ENCODE results near the gene PLG.

DNA sequence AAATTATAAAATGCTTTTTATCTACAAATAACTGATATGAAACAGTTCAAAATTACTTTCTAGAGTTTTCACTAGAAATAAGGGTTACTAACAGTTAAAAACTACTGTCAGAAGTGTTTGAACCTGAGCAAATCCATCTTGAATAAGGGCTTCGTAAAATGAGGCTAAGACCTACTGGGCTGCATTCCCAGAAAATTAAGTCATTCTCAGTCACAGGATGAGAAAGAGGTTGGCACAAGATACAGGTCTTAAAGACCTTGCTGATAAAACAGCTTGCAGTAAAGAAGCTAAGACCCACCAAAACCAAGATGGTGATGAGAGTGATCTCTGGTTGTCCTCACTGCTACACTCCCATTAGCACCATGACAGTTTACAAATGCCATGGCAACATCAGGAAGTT is 93.7 kb downstream of the PLG start:
- TF ChIP-seq CTCF (IDR thresholded peaks at IDR 0.05), result no peak
- no peak for TF ChIP-seq CBX8 (IDR thresholded peaks at IDR 0.05)
- no peak for TF ChIP-seq MAZ (IDR thresholded peaks at IDR 0.05; ENCODE audit: borderline replicate concordance, low read depth, low read length)
- TF ChIP-seq JUNB (IDR thresholded peaks at IDR 0.05), result no peak
- TF ChIP-seq, protein P1, sequence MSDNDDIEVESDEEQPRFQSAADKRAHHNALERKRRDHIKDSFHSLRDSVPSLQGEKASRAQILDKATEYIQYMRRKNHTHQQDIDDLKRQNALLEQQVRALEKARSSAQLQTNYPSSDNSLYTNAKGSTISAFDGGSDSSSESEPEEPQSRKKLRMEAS (IDR thresholded peaks at IDR 0.05), result no peak
- no peak for TF ChIP-seq NR3C1 (IDR thresholded peaks at IDR 0.05)
- TF ChIP-seq KDM1A (IDR thresholded peaks at IDR 0.05; ENCODE audit: low read depth), result no peak
- TF ChIP-seq, protein P2, sequence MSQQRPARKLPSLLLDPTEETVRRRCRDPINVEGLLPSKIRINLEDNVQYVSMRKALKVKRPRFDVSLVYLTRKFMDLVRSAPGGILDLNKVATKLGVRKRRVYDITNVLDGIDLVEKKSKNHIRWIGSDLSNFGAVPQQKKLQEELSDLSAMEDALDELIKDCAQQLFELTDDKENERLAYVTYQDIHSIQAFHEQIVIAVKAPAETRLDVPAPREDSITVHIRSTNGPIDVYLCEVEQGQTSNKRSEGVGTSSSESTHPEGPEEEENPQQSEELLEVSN (IDR thresholded peaks at IDR 0.05; ENCODE audit: borderline replicate concordance, low read depth), result no peak
- TF ChIP-seq BHLHE40 (IDR thresholded peaks at IDR 0.05; ENCODE audit: low read depth, low read length), result no peak
- no peak for TF ChIP-seq CHD2 (IDR thresholded peaks at IDR 0.05; ENCODE audit: low read length, partially characterized antibody)
- TF ChIP-seq, protein P3, sequence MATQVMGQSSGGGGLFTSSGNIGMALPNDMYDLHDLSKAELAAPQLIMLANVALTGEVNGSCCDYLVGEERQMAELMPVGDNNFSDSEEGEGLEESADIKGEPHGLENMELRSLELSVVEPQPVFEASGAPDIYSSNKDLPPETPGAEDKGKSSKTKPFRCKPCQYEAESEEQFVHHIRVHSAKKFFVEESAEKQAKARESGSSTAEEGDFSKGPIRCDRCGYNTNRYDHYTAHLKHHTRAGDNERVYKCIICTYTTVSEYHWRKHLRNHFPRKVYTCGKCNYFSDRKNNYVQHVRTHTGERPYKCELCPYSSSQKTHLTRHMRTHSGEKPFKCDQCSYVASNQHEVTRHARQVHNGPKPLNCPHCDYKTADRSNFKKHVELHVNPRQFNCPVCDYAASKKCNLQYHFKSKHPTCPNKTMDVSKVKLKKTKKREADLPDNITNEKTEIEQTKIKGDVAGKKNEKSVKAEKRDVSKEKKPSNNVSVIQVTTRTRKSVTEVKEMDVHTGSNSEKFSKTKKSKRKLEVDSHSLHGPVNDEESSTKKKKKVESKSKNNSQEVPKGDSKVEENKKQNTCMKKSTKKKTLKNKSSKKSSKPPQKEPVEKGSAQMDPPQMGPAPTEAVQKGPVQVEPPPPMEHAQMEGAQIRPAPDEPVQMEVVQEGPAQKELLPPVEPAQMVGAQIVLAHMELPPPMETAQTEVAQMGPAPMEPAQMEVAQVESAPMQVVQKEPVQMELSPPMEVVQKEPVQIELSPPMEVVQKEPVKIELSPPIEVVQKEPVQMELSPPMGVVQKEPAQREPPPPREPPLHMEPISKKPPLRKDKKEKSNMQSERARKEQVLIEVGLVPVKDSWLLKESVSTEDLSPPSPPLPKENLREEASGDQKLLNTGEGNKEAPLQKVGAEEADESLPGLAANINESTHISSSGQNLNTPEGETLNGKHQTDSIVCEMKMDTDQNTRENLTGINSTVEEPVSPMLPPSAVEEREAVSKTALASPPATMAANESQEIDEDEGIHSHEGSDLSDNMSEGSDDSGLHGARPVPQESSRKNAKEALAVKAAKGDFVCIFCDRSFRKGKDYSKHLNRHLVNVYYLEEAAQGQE (IDR thresholded peaks at IDR 0.05), result no peak

Measured in A549 (cell line).